Superior temporal gyrus (tissue), 1 donor: ENCODE measurements around the gene GJD4.

Experiments
- DNase-seq: peaks from one replicate; pipeline ENCODE4 v3.0.0-alpha.2; 2016; ENCODE audit errors: extremely low spot score

The GJD4 gene

DNA sequence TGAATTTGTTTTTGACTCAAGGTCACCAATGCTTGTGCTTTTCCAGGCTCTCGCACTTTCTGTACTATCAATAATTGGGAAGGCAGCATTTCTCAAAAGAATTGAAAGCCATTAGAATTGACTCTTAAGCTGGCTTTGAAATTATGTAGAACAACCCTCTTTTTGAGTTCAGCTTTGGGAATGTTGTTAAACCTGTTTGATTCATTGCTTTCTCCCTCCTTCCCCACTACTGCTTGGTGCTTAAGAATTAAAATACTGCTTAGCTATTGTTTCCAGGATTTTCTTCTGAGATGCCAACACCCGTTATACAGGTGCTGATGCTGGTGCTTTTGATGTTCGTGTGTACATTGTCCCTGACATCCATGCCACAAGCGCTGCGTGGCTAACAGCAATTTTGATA, 52.5 kb downstream of the GJD4 start:
- no peak for DNase-seq
